DLD1 (cell line): Measurements from ENCODE around the gene MCIDAS.

ENCODE experiments used
- in situ Hi-C: cut with HindIII; loops from 2 replicates; pipeline ENCODE4 v1.10.0; 2017; ENCODE audit warnings: low sequenced_read_pairs

Gene MCIDAS

GRCh38 chr5:55222985-55223811 is 3.9 kb downstream of the MCIDAS start:
- in situ Hi-C loops = no loop called here

DNA sequence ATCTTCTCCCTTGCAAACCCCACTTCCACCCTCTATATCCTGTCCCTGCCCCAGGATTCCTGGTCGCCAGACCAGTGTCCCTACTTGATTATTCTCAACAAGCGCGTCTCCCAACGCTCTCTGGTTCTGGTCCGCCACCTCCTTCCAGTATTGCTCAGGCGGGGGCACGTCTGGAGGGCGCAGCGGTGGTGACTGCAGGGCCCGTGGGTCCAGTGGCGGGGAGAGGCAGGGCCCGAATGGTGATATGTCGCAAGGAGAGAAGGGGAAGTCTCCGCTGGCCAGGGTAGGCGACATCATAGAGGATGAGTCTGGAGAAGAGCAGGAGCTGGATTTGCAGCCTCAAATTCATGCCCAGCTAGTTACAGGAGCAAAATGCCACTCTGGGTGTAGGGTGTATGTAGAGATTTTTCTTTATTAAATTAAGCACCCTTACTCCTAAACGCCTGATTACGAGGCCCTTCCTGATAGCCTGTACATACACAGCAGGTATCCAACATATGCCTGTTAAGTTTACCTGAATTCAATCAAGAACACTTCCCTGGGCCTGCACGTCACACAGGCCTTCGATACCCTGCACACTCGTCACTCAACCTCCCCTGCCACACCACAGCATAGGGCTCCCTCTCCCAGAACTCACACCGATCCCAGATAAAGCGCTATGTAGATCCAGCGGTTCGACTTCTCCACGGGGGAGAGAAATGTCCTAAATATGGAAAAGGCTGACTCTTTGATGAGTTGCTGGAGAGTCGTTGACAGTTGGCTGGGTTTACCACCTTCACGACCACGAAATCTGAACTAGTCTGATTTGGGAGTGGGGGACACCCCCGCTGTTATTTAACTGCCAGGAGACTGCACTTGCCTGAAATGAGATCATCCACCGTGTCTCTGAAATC is 4.8 kb downstream of the MCIDAS start:
- in situ Hi-C loops = no loop called here

- in situ Hi-C loops = no loop called here
Observed at GRCh38 chr5:55220433-55221185, 6.5 kb downstream of the MCIDAS start.

- in situ Hi-C loops = no loop called here
Observed at GRCh38 chr5:55219770-55220169, 7.3 kb downstream of the MCIDAS start.

DNA sequence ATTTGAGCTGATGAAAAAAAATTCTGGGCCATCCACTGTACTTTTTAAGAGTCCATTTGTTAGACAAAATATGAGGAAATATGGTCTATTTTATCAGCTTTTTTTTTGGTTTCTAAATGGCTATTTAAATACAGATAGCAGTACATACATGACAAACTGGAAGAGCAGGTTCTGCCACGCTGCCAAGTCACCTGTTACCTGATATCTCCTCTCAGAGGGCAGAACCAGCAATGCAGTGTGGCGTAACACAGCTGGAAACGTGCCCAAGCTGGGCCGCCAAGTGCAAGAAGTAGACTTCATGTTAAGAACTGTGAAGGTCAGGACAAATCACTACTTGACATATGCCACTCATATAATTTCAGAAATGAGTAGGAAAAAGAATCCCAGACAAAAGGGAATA is 8.1 kb downstream of the MCIDAS start:
- in situ Hi-C loops = no loop called here

GRCh38 chr5:55211184-55211874 is 15.8 kb downstream of the MCIDAS start:
- in situ Hi-C loops = no loop called here

- in situ Hi-C loops = no loop called here
Observed at GRCh38 chr5:55205001-55205400, 22.1 kb downstream of the MCIDAS start.

DNA sequence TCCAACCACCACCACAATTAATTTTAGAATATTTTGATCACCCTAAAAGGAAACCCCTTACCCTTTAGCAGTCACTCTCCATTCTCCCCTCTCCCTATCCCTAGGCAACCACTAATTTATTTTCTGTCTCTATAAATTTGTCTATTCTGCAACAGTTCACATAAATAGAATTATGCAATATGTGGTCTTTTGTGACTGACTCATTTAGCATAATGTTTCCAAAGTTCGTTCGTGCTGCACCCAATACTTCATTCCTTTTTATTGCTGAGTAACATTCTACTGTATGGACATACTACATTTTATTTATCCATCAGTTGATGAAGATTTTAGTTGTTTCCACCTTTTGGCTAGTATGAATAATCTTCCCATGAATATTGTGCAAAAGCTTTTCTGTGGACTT is 36.0 kb downstream of the MCIDAS start:
- in situ Hi-C loops = no loop called here

DNA sequence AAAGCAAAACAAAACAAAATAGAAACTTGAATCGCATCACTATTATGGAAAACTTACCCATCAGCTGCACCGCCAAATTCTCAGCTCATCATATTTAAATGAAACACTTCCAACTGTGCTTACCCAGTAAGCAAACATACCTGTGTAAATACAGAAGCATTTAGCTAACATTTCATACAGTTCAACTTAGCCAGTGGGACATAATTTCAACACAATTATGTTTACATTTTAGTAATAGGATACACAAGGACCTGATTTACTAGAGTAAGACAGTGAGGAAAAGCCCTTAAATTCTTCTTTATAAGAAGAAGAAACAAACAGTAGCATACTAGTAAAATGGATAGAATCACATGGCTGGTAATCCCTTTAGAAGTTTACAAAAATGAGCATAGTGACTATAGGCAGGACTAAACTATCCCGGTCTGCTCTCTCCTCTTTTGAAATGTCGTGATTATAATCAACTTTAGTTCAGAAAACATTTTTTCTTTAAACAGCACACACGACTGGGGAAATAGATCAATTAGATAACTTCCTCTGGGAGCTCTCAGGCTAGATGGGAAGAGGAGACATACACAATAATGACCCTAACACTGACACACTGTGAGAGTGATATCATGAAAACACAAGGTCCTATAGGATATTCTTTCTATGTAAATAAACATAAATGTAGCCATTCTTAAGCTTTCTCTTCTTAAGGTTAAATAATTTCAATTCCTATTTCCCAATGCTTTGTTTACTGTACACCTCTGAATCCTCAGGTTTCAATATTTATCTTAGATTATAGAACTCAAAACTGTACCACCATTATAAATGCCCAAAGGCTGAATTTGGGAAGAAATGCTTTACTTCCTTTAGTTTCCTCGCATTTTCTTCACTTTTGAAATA is 38.2 kb downstream of the MCIDAS start:
- in situ Hi-C loops = no loop called here

DNA sequence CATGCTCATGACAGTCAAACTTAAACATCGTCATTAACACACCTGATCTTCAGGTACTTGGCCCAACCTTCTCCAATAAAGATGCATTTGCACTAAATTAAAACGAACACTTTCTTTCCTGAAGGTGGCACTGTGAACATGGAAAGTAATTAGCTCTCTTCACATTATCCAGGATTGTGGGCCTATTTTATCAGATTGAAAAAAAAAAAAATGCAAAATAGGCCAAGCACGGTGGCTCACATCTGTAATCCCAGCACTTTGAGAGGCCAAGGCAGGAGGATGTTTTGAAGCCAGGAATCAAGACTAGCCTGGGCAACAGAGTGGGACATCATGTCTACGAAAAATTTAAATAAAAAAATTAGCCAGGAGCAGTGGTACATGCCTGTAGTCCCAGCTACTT is 39.7 kb downstream of the MCIDAS start:
- in situ Hi-C loops = no loop called here

DNA sequence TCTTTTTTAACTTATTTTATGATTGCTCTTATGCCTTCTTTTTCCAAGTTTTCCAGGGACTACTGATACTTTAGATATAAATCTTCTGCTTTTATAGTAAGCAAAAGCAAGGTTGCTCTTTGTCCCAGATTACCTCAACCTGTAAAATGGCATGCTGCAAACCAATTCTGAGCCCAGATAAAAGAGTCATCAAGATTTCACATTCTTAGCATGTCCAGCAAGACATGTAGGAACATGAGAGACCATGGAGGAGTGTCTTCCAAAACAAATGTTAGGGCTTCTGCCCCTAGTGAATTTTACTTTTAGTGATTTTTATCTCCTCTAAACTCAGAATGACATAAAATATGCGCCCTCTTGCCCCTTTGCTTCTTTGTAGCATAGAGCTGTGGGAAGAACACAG is 47.1 kb downstream of the MCIDAS start:
- in situ Hi-C loops = no loop called here

- in situ Hi-C loops = loop anchor here (5.0 kb wide), 1 partner anchor 55 kb away; the partner anchor contains the start of gene CCNO
Observed at GRCh38 chr5:55177078-55177477, 50.0 kb downstream of the MCIDAS start.

DNA sequence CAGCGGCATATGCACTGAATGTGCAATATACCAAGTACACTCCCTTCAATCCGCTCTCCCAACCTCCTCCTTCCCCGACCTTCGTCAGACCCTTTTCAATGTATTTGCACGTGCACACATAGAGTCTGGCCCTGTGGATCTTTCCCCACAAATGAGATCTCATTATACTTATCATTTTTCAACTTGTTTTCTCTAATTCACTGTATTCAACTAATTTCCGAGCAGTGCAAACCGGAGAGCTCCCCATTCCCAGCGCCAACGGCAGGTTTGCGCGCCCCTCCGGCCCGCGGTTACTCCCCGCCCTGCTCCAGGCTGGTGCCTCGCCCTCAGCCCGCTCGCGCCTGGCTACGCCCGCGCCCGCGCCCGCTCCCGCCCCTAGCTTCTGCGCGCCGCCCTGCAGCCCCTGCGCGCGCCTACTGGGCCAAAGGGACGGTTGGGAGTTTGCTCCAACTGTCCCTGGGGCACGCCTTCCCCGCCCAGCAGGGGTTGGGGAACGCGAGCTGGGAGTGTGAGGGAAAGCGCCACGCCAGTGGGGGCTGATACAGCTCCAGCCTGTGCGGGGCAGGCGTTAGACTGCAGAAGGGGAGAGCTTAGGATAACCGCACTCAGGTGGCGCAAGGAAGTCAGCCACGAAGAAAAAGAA is 50.8 kb downstream of the MCIDAS start:
- in situ Hi-C loops = loop anchor here (5.0 kb wide), 1 partner anchor 56 kb away; the partner anchor contains the start of gene CCNO

GRCh38 chr5:55175781-55176175 is 51.3 kb downstream of the MCIDAS start:
- in situ Hi-C loops = loop anchor here (5.0 kb wide), 1 partner anchor 57 kb away; the partner anchor contains the start of gene CCNO

DNA sequence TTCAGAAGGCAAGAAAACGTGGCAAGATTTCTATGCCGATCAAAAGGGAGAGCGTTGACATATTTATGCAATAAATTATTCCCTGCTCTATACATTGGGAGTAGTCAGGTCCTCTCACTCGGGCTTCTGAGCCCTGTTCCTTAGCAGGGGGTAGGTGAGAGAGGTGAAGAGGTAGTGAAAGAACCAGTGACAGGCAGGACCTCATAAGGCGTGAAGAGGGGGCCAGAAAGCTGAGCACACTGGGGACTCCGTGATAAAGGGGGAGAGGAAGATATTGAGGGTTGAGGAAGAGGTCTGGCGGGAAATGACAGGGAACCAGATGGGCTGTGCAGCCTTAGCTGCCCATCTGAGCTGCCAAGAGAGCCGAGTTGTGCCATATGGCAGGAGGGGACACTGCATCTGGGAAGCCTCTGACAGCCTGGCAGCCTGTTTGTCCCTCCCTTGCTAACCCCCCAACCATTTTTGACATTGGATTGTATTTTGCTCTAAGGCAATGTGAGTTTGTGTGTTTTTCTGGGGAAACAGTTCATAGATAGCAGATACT is 53.4 kb downstream of the MCIDAS start:
- in situ Hi-C loops = no loop called here

- in situ Hi-C loops = no loop called here
Observed at GRCh38 chr5:55172937-55173686, 54.0 kb downstream of the MCIDAS start, which contains the start of gene CDC20B. CDC20B (minus strand) TSS chr5:55173177; CDS start chr5:55173000, 177 bp downstream.

GRCh38 chr5:55172051-55172899 is 54.8 kb downstream of the MCIDAS start:
- in situ Hi-C loops = no loop called here
